ENCODE measurements around the gene KRTAP10-11.

DNA sequence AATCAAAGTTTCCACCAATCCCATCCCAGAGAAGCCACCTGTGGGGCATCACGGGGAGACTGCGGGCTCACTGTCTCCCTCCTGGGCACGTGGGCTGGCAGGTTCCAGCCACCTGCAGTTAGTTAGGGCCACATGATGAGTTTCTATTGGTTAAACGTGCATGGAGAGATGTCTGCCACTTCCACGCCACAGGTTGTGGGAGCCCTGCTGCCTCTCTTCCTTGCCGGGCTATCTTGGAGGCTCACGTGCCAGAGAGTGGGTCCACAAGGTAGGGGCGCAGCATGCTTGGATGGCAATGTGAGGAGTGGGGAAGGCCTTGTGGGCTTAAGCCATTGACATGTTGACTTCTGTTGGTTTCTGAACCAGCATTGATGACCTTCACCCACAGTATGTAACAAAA lies 42.3 kb upstream of the KRTAP10-11 start:
- TF ChIP-seq, protein P1, sequence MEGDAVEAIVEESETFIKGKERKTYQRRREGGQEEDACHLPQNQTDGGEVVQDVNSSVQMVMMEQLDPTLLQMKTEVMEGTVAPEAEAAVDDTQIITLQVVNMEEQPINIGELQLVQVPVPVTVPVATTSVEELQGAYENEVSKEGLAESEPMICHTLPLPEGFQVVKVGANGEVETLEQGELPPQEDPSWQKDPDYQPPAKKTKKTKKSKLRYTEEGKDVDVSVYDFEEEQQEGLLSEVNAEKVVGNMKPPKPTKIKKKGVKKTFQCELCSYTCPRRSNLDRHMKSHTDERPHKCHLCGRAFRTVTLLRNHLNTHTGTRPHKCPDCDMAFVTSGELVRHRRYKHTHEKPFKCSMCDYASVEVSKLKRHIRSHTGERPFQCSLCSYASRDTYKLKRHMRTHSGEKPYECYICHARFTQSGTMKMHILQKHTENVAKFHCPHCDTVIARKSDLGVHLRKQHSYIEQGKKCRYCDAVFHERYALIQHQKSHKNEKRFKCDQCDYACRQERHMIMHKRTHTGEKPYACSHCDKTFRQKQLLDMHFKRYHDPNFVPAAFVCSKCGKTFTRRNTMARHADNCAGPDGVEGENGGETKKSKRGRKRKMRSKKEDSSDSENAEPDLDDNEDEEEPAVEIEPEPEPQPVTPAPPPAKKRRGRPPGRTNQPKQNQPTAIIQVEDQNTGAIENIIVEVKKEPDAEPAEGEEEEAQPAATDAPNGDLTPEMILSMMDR (IDR thresholded peaks at IDR 0.05; ENCODE audit: low read length): no peak
- TF ChIP-seq EZH2 (optimal IDR thresholded peaks at IDR 0.05; ENCODE audit: low read depth, low read length): no peak
- TF ChIP-seq EZH2phosphoT487 (IDR thresholded peaks at IDR 0.05; ENCODE audit: low read length): no peak

Data from MM.1S (cell line).